OCI-LY3 (cell line): Measurements from ENCODE around the gene MYH10.

Source experiments
- EZH2phosphoT487 ChIP-seq: fragments of 200-600 bp; shearing (Covaris generic); IDR thresholded peaks from 2 replicates; pipeline ENCODE4 v1.6.1; 2018; ENCODE audit warnings: antibody characterized with exemption, mixed run types, low read depth
- TF ChIP-seq, protein P1 (sequence below): fragments of 200-600, 300-600 bp; sonication (generic); IDR thresholded peaks from 2 replicates; pipeline ENCODE4 v1.5.1; 2014; ENCODE audit warnings: antibody characterized with exemption, low read length, low read depth

DNA sequence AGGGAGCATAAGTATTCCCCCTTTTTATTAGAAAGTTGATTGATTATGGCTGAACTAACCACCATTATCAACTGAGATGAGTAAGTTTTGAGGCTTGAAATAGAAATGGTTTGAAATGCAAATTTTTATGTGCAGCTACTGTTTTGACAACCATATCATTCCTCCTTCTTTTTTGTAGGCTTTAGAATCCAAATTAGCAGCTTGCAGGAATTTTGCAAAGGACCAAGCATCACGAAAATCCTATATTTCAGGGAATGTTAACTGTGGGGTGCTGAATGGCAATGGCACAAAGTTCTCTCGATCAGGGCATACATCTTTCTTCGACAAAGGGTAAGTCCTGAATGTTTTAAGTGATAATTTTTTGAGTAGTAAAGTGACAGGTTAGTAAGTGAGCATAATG lies 170.7 kb downstream of the MYH10 start:
- TF ChIP-seq, protein P1, sequence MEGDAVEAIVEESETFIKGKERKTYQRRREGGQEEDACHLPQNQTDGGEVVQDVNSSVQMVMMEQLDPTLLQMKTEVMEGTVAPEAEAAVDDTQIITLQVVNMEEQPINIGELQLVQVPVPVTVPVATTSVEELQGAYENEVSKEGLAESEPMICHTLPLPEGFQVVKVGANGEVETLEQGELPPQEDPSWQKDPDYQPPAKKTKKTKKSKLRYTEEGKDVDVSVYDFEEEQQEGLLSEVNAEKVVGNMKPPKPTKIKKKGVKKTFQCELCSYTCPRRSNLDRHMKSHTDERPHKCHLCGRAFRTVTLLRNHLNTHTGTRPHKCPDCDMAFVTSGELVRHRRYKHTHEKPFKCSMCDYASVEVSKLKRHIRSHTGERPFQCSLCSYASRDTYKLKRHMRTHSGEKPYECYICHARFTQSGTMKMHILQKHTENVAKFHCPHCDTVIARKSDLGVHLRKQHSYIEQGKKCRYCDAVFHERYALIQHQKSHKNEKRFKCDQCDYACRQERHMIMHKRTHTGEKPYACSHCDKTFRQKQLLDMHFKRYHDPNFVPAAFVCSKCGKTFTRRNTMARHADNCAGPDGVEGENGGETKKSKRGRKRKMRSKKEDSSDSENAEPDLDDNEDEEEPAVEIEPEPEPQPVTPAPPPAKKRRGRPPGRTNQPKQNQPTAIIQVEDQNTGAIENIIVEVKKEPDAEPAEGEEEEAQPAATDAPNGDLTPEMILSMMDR, result no peak
- no peak for TF ChIP-seq EZH2phosphoT487
